T-cell (primary cell): ENCODE data around the gene BAZ2B. TPM values are rescaled to one million over a fixed set of nuclear protein-coding genes. Genes with fewer than 3 reads are reported as not detected.

Experiments
- ATAC-seq, 4 experiments: fragments of 200-7000 bp in 3 of 4; fragments of 150-1000 bp in 1 of 4; cut with Tn5 transposase; replicated peaks in 1 of 4; 1 replicate in 3 of 4; 2 replicates in 1 of 4; pipeline ENCODE4 v1.10.0; 2021; ENCODE audit warnings: moderate library complexity in 3 of 4, mild to moderate bottlenecking in 2 of 4, moderate number of reproducible peaks in 1 of 4
- CTCF ChIA-PET, 2 donors: fragments of 300-600 bp; sonication (Branson Sonifier 250); formaldehyde crosslinking; loops; one replicate each; lab custom pipeline; 2022; ENCODE audit warnings: antibody characterized with exemption in 2 of 2; lab: Charles Lee
- POLR2A ChIA-PET, 2 donors: fragments of 300-600 bp; sonication (Branson Sonifier 250); formaldehyde crosslinking; loops; one replicate each; lab custom pipeline; 2022; ENCODE audit warnings: antibody characterized with exemption in 2 of 2; lab: Charles Lee
- DNase-seq, 35 experiments: peaks; one replicate each; pipeline versions ENCODE4 v3.0.0 to v3.0.0-alpha.2; 2013 to 2023
- H3K27ac ChIP-seq: one replicate; pipeline ENCODE4 v1.5.1; 2013; ENCODE audit warnings: low read length
- H3K27me3 ChIP-seq, 2 experiments: replicated peaks in 1 of 2; 1 replicate in 1 of 2; 2 replicates in 1 of 2; pipeline versions ENCODE4 v1.6.1 to v1.7.0; 2013; ENCODE audit warnings: low read length in 1 of 2, mixed read lengths in 1 of 2; ENCODE audit not compliant: control insufficient read depth in 2 of 2, insufficient read depth in 2 of 2; ENCODE audit errors: extremely low read depth in 1 of 2
- H3K36me3 ChIP-seq, 2 donors: 1 replicate in 1 of 2; 2 replicates in 1 of 2; pipeline versions ENCODE4 v1.6.1 to v1.7.0; 2013; ENCODE audit warnings: low read length in 1 of 2; ENCODE audit not compliant: control insufficient read depth in 2 of 2, insufficient read depth in 1 of 2; ENCODE audit errors: extremely low read depth in 1 of 2
- H3K4me1 ChIP-seq, 2 experiments: 1 replicate in 1 of 2; 2 replicates in 1 of 2; pipeline versions ENCODE4 v1.6.1 to v1.7.0; 2013; ENCODE audit warnings: low read length in 2 of 2, mixed read lengths in 1 of 2; ENCODE audit not compliant: insufficient read depth in 2 of 2, control insufficient read depth in 1 of 2; ENCODE audit errors: extremely low read depth in 1 of 2
- H3K4me3 ChIP-seq, 2 donors: 1 replicate in 1 of 2; 2 replicates in 1 of 2; pipeline versions ENCODE4 v1.5.1 to v1.7.0; 2013; ENCODE audit warnings: mild to moderate bottlenecking in 2 of 2, low read length in 1 of 2, moderate library complexity in 1 of 2; ENCODE audit not compliant: control insufficient read depth in 1 of 2; ENCODE audit errors: extremely low read depth in 1 of 2
- H3K9me3 ChIP-seq: 2 replicates; pipeline ENCODE4 v1.7.0; 2013
- H3K27ac Mint-ChIP-seq, 2 donors: one replicate each; pipeline ENCODE4 v1.8.0; 2020 to 2021; ENCODE audit warnings: mild to moderate bottlenecking in 2 of 2, mixed read lengths in 2 of 2
- H3K27me3 Mint-ChIP-seq, 2 donors: one replicate each; pipeline ENCODE4 v1.8.0; 2021 to 2022; ENCODE audit warnings: mixed read lengths in 2 of 2
- H3K36me3 Mint-ChIP-seq: one replicate; pipeline ENCODE4 v1.8.0; 2021; ENCODE audit warnings: mixed read lengths
- H3K4me1 Mint-ChIP-seq, 3 donors: one replicate each; pipeline ENCODE4 v1.8.0; 2020 to 2022; ENCODE audit warnings: mixed read lengths in 3 of 3, mild to moderate bottlenecking in 1 of 3
- H3K4me3 Mint-ChIP-seq, 3 donors: one replicate each; pipeline ENCODE4 v1.8.0; 2020 to 2022; ENCODE audit warnings: mild to moderate bottlenecking in 3 of 3, mixed read lengths in 3 of 3, moderate library complexity in 3 of 3
- H3K9me3 Mint-ChIP-seq, 3 donors: one replicate each; pipeline ENCODE4 v1.8.0; 2020 to 2022; ENCODE audit warnings: mixed read lengths in 3 of 3
- WGBS: methylation state at CpG from one replicate; pipeline ENCODE4 v1.1.5; 2013; ENCODE audit warnings: missing lambda C conversion rate; ENCODE audit not compliant: insufficient coverage; 5-methylcytosine and 5-hydroxymethylcytosine counted together
- total RNA-seq, 35 experiments: library from RNA in 6 of 35; stranded (reverse) in 6 of 35; fragments of 120-200 nt in 1 of 35; gene quantifications; one replicate each; pipeline versions ENCODE4 v1.2.1 to v1.2.4 and lab custom pipeline; 2013 to 2026

The BAZ2B gene
- total RNA-seq, 5 donors from 2014 or later (not counting 1 experiment from before 2014, with no cell fraction given), result 21.2 to 38.5 (median 27.2) TPM

DNA sequence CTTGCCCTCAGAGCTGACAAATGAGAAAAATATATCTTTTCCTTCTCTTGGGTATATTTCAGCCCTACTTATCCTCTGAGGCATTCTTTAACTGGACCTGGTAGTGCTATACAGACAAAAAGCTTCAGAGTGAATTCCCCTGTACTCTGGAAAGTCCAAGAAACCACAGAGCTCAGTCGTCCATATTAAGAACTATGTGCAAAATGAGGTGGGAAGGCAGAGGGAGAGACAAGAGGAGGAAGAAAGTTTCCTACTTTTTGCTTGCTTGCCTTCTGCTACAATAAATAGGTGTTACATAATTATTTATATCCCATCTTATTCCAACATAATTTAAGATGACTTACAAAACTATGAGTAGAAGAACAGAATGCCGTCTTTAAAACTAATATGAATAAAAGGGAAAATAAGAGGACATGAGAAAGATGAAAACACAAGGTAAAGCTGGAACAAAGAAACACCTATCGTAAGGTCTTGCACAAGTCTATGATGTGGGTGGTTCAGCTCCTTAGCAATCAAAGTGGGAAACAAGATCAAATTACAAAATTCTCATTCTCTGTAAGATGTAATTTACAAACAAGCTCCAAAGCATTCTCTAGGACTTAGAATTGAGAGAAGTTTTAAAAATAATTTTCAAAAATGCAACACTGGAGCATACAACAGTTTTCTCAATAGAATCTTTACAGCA, 97.9 kb downstream of the BAZ2B start:
- H3K27ac Mint-ChIP-seq, result no peak overlapping the region
- ChIA-PET POLR2A (no interaction called here), CTCF (no interaction called here)
- ATAC-seq, result no peak
- no peak overlapping the region for H3K4me3 Mint-ChIP-seq
- no peaks in the 10 kb centered on the region for H3K9me3 Mint-ChIP-seq
- no peaks in the 10 kb centered on the region for H3K9me3 ChIP-seq
- H3K27ac ChIP-seq, result no peak overlapping the region
- peaks cover 16 to 27% (median 26%) of the 10 kb centered on the region in 3 donors for H3K4me1 Mint-ChIP-seq
- no peak for DNase-seq
- H3K27me3 ChIP-seq, result no peaks in the 10 kb centered on the region
- H3K4me1 ChIP-seq, result peaks cover 3 to 15% of the 10 kb centered on the region in 2 experiments
- WGBS, result no CpG with 5 or more reads among the region's 3 CpGs
- no peaks in the 10 kb centered on the region for H3K27me3 Mint-ChIP-seq
- H3K4me3 ChIP-seq, result no peak overlapping the region
- no peaks in the 10 kb centered on the region for H3K36me3 ChIP-seq
- H3K36me3 Mint-ChIP-seq, result peaks cover under 1% of the 10 kb centered on the region

GRCh38 chr2:159516241-159516758, 100.0 kb downstream of the BAZ2B start:
- ChIA-PET POLR2A (interaction anchor here (0.6 to 1.5 kb wide), 4 partner anchors 196 to 587 kb away, joined by 3 to 5 read pairs (median 4); partner anchors contain the start of gene MARCHF7 (in 1 of the 2)), CTCF (interaction anchor here (0.5 to 1.3 kb wide), 6 partner anchors 99 to 207 kb away, joined by 3 to 4 read pairs (median 4); partner anchors contain the start of gene MARCHF7 (in 1 of the 2))
- Histone ChIP-seq H3K9me3 (no peaks in the 10 kb centered on the region), H3K27ac (peak overlapping the region; percentile 92), H3K27me3 (no peaks in the 10 kb centered on the region), H3K4me1 (peaks cover 3 to 18% of the 10 kb centered on the region in 2 experiments), H3K36me3 (no peaks in the 10 kb centered on the region), H3K4me3 (peak overlapping the region; percentile 64 to 66)
- ATAC-seq (peak; percentile 86 to 98 (median 94)), DNase-seq (peak in 21 of 35 experiments; percentile 1 to 76 (median 13))
- WGBS, result 0% methylated on average over 1 of the region's 6 CpGs
- Mint-ChIP-seq H3K36me3 (peaks cover 4% of the 10 kb centered on the region), H3K4me3 (peak overlapping the region; percentile 74 to 75 (median 75)), H3K27me3 (no peaks in the 10 kb centered on the region), H3K4me1 (peaks cover 20 to 39% (median 36%) of the 10 kb centered on the region in 3 donors), H3K9me3 (no peaks in the 10 kb centered on the region), H3K27ac (peak overlapping the region; percentile 78 to 94)

GRCh38 chr2:159515441-159515840, 100.9 kb downstream of the BAZ2B start:
- Histone ChIP-seq H3K9me3 (no peaks in the 10 kb centered on the region), H3K4me1 (peaks cover 3 to 18% of the 10 kb centered on the region in 2 experiments), H3K4me3 (peak overlapping the region in 1 of 2 donors; percentile 17), H3K27ac (peak overlapping the region; percentile 92), H3K27me3 (no peaks in the 10 kb centered on the region), H3K36me3 (no peaks in the 10 kb centered on the region)
- Mint-ChIP-seq H3K27me3 (no peaks in the 10 kb centered on the region), H3K9me3 (no peaks in the 10 kb centered on the region), H3K4me1 (peaks cover 20 to 39% (median 36%) of the 10 kb centered on the region in 3 donors), H3K36me3 (peaks cover 4% of the 10 kb centered on the region), H3K27ac (peak overlapping the region; percentile 66 to 80), H3K4me3 (peak overlapping the region; percentile 64 to 76 (median 75))
- no CpG with 5 or more reads among the region's 1 CpG for WGBS
- DNase-seq (no peak), ATAC-seq (no peak)
- POLR2A ChIA-PET, result interaction anchor here in 1 of 2 donors (0.6 to 1.5 kb wide), 5 partner anchors 40 to 1559 kb away, joined by 3 to 5 read pairs (median 3); partner anchors contain the start of gene MARCHF7
- CTCF ChIA-PET, result interaction anchor here (0.5 to 1.3 kb wide), 6 partner anchors 22 to 205 kb away, joined by 3 to 4 read pairs (median 4); partner anchors contain the start of gene MARCHF7 (in 1 of the 2)

DNA sequence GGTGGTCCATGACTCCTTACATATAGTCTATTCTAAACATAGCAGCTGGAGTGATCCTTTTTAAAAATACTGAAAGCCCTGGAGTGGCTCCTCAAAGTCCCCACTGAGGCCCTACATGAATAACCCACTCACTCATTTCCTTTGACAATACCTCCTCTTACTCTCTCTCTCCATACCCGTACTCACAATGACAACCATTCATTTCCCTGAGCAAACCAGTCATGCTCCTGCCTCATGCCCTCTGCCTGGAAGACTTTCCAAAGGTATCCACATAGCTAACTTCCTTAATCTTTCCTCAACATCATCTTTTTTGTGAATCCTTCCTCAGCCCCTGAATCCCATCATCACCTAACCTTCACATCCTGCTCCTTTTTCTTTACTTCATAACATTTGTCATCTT, 102.6 kb downstream of the BAZ2B start:
- WGBS, result 100% methylated on average over 1 of the region's 1 CpG
- Histone ChIP-seq H3K9me3 (no peaks in the 10 kb centered on the region), H3K36me3 (no peaks in the 10 kb centered on the region), H3K4me3 (no peak overlapping the region), H3K27ac (no peak overlapping the region), H3K27me3 (no peaks in the 10 kb centered on the region), H3K4me1 (peaks cover 3 to 18% of the 10 kb centered on the region in 2 experiments)
- Mint-ChIP-seq H3K9me3 (no peaks in the 10 kb centered on the region), H3K36me3 (peaks cover 7% of the 10 kb centered on the region), H3K4me1 (peaks cover 21 to 41% (median 40%) of the 10 kb centered on the region in 3 donors), H3K27me3 (no peaks in the 10 kb centered on the region), H3K27ac (no peak overlapping the region), H3K4me3 (peak overlapping the region; percentile 0 to 14 (median 4))
- ATAC-seq (no peak), DNase-seq (no peak)
- POLR2A ChIA-PET, result no interaction called here
- CTCF ChIA-PET, result interaction anchor here in 1 of 2 donors (0.6 kb wide), 1 partner anchor 1507 kb away, joined by 4 read pairs; no protein-coding TSS in a partner anchor

DNA sequence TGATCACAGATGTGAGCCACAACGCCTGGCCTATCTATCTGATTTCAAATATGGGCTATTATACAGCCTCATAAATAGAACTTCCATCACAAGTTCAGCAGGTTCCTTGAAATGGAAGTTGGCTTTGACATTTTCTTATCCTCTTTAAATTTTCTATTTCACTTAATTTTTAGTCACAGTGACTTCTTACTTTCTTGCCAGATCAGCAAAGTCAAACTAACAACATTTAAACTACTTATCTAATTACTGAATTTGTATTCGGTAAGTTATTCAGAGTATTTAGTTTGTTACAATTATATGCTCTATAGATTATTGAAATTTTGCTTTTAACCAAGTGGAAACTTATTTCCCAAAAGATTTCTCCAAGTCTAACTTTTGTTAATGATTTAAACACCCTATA, 108.2 kb downstream of the BAZ2B start:
- H3K27me3 ChIP-seq, result no peaks in the 10 kb centered on the region
- Mint-ChIP-seq H3K36me3 (peaks cover 5% of the 10 kb centered on the region), H3K27ac (no peak overlapping the region), H3K9me3 (peaks cover 0 to 2% (median 0%) of the 10 kb centered on the region in 3 donors), H3K4me3 (no peak overlapping the region), H3K4me1 (peaks cover 31 to 36% (median 33%) of the 10 kb centered on the region in 3 donors), H3K27me3 (no peaks in the 10 kb centered on the region)
- H3K4me3 ChIP-seq, result no peak overlapping the region
- ChIA-PET POLR2A (no interaction called here), CTCF (no interaction called here)
- no CpG with 5 or more reads among the region's 2 CpGs for WGBS
- no peaks in the 10 kb centered on the region for H3K36me3 ChIP-seq
- ATAC-seq (no peak), DNase-seq (no peak)
- no peaks in the 10 kb centered on the region for H3K9me3 ChIP-seq
- H3K4me1 ChIP-seq, result peaks cover 2 to 6% of the 10 kb centered on the region in 2 experiments
- no peak overlapping the region for H3K27ac ChIP-seq

DNA sequence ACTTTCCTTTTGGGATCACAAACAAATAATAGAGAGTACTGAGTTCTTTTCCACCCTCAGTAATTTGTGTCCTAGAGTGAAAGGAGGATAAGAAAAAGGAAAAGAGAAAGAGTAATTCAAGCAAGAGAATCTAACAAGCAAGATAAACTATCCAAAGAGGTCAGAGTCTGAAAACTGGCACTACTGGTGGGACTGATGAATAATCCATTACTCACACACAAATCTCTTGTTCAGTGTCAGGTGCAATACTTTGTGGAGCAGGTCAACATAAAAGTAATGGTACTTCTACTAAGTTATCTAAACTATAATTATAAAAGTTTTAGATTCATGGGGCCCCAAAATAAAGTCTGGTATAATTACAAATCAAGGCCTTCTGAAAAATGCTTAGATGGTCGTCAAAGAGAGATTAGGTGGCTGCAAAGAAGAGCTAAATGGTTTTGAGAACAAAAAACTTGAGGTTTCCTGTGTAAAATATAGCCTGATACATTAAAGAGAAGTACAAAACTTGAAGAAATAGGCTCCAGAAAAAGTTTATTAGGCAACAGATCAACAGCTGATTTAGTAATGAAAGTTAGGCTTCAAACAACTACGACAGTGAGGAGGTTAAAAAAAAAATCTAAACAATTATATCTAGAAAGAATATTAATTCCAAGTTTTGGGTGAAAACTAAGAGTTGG, 109.4 kb downstream of the BAZ2B start:
- Histone ChIP-seq H3K36me3 (no peaks in the 10 kb centered on the region), H3K9me3 (no peaks in the 10 kb centered on the region), H3K4me1 (peaks cover 2 to 6% of the 10 kb centered on the region in 2 experiments), H3K27me3 (no peaks in the 10 kb centered on the region), H3K4me3 (no peak overlapping the region), H3K27ac (no peak overlapping the region)
- Mint-ChIP-seq H3K27ac (no peak overlapping the region), H3K9me3 (peaks cover under 1 to 4% (median 2%) of the 10 kb centered on the region in 3 donors), H3K27me3 (no peaks in the 10 kb centered on the region), H3K4me1 (peaks cover 23 to 30% (median 29%) of the 10 kb centered on the region in 3 donors), H3K36me3 (peaks cover 8% of the 10 kb centered on the region), H3K4me3 (no peak overlapping the region)
- CTCF ChIA-PET, result no interaction called here
- POLR2A ChIA-PET, result no interaction called here
- WGBS, result 0% methylated on average over 1 of the region's 2 CpGs
- DNase-seq (no peak), ATAC-seq (no peak)
